Cardiac fibroblast (primary cell): ENCODE measurements around the gene GNMT.

ENCODE experiments used
- DNase-seq, 2 donors: peaks; one replicate each; pipeline versions ENCODE4 v3.0.0 to v3.0.0-alpha.2; 2010; ENCODE audit warnings: low read depth in 2 of 2
- H3K4me3 ChIP-seq, 2 donors: replicated peaks in 1 of 2; 1 replicate in 1 of 2; 2 replicates in 1 of 2; pipeline ENCODE4 v1.5.1; 2011; ENCODE audit warnings: low read depth in 2 of 2, low read length in 2 of 2, mild to moderate bottlenecking in 2 of 2, moderate library complexity in 1 of 2
- TF ChIP-seq, protein P1 (sequence below): IDR thresholded peaks from one replicate; pipeline ENCODE4 v1.5.1; 2011; ENCODE audit warnings: low read depth, mild to moderate bottlenecking, low read length, inconsistent platforms

The GNMT gene

GRCh38 chr6:43011207-43011606, 50.7 kb downstream of the GNMT start:
- no peak overlapping the region for H3K4me3 ChIP-seq
- TF ChIP-seq, protein P1, sequence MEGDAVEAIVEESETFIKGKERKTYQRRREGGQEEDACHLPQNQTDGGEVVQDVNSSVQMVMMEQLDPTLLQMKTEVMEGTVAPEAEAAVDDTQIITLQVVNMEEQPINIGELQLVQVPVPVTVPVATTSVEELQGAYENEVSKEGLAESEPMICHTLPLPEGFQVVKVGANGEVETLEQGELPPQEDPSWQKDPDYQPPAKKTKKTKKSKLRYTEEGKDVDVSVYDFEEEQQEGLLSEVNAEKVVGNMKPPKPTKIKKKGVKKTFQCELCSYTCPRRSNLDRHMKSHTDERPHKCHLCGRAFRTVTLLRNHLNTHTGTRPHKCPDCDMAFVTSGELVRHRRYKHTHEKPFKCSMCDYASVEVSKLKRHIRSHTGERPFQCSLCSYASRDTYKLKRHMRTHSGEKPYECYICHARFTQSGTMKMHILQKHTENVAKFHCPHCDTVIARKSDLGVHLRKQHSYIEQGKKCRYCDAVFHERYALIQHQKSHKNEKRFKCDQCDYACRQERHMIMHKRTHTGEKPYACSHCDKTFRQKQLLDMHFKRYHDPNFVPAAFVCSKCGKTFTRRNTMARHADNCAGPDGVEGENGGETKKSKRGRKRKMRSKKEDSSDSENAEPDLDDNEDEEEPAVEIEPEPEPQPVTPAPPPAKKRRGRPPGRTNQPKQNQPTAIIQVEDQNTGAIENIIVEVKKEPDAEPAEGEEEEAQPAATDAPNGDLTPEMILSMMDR: no peak
- DNase-seq: no peak

GRCh38 chr6:43012364-43012763, 51.8 kb downstream of the GNMT start:
- peak overlapping the region in 1 of 2 donors; percentile 96 for H3K4me3 ChIP-seq
- TF ChIP-seq, protein P1: no peak
- DNase-seq: no peak

- TF ChIP-seq, protein P1: no peak
- peak overlapping the region; percentile 73 to 96 for H3K4me3 ChIP-seq
- peak; percentile 7 to 50 for DNase-seq
These were observed 52.7 kb downstream of the GNMT start for GRCh38 chr6:43013097-43013842.
